Suprapubic skin (tissue), 4 donors: Measurements from ENCODE around the gene ZRSR2. TPM values are rescaled to one million over a fixed set of nuclear protein-coding genes. Genes with fewer than 3 reads are reported as not detected.

Source experiments
- DNase-seq, 2 donors: peaks; one replicate each; pipeline ENCODE4 v3.0.0-alpha.2; 2019; ENCODE audit warnings: low spot score in 2 of 2
- H3K27ac ChIP-seq: fragments of 200-600 bp; sonication (generic); one replicate; pipeline ENCODE4 v1.5.1; 2019
- H3K27me3 ChIP-seq: fragments of 200-600 bp; sonication (generic); one replicate; pipeline ENCODE4 v1.5.1; 2019
- H3K36me3 ChIP-seq: fragments of 200-600 bp; sonication (generic); one replicate; pipeline ENCODE4 v1.5.1; 2019
- H3K4me1 ChIP-seq: fragments of 200-600 bp; sonication (generic); one replicate; pipeline ENCODE4 v1.5.1; 2019
- H3K4me3 ChIP-seq: fragments of 200-600 bp; sonication (generic); one replicate; pipeline ENCODE4 v1.5.1; 2019; ENCODE audit warnings: mild to moderate bottlenecking
- H3K9me3 ChIP-seq: fragments of 200-600 bp; sonication (generic); one replicate; pipeline ENCODE4 v1.5.1; 2019
- EP300 ChIP-seq: sonication (generic); formaldehyde crosslinking; IDR thresholded peaks from one replicate; pipeline ENCODE4 v1.6.1; 2017; ENCODE audit warnings: antibody characterized with exemption
- POLR2A ChIP-seq, 2 donors: fragments of 450-650 bp; IDR thresholded peaks; one replicate each; pipeline ENCODE4 v1.6.1; 2017; ENCODE audit warnings: antibody characterized with exemption in 2 of 2, mild to moderate bottlenecking in 2 of 2, moderate library complexity in 2 of 2
- POLR2AphosphoS5 ChIP-seq, 3 donors: sonication (generic); formaldehyde crosslinking; IDR thresholded peaks; one replicate each; pipeline ENCODE4 v1.6.1; 2017; ENCODE audit warnings: antibody characterized with exemption in 3 of 3
- WGBS: methylation state at CpG from one replicate; pipeline ENCODE4 v1.1.5; 2018; 5-methylcytosine and 5-hydroxymethylcytosine counted together
- total RNA-seq, 4 donors: library from RNA; depleted of rRNA; stranded (reverse); fragments of >200 nt; gene quantifications; one replicate each; pipeline ENCODE4 v1.1.0, GENCODE V29; 2016
- TF ChIP-seq, protein P1 (sequence below), 2 donors: fragments of 200-600 bp in 1 of 2; fragments of 450-650 bp in 1 of 2; sonication (generic) in 1 of 2; IDR thresholded peaks; one replicate each; pipeline ENCODE4 v1.5.1; 2016 to 2019; ENCODE audit warnings: antibody characterized with exemption in 2 of 2, mild to moderate bottlenecking in 1 of 2, moderate library complexity in 1 of 2

Gene ZRSR2
- total RNA-seq, 4 donors from 2014 or later, result 2.3 to 11.5 (median 6.1) TPM

- no peak overlapping the region for H3K27ac ChIP-seq
- no peaks in the 10 kb centered on the region for H3K36me3 ChIP-seq
- H3K4me1 ChIP-seq, result no peaks in the 10 kb centered on the region
- no peaks in the 10 kb centered on the region for H3K27me3 ChIP-seq
- DNase-seq, result no peak
- WGBS, result 73% methylated on average over 1 of the region's 1 CpG
- TF ChIP-seq EP300 (no peak), POLR2A (IDR thresholded peaks at IDR 0.05) (no peak), POLR2AphosphoS5 (IDR thresholded peaks at IDR 0.05) (no peak)
- TF ChIP-seq, protein P1, sequence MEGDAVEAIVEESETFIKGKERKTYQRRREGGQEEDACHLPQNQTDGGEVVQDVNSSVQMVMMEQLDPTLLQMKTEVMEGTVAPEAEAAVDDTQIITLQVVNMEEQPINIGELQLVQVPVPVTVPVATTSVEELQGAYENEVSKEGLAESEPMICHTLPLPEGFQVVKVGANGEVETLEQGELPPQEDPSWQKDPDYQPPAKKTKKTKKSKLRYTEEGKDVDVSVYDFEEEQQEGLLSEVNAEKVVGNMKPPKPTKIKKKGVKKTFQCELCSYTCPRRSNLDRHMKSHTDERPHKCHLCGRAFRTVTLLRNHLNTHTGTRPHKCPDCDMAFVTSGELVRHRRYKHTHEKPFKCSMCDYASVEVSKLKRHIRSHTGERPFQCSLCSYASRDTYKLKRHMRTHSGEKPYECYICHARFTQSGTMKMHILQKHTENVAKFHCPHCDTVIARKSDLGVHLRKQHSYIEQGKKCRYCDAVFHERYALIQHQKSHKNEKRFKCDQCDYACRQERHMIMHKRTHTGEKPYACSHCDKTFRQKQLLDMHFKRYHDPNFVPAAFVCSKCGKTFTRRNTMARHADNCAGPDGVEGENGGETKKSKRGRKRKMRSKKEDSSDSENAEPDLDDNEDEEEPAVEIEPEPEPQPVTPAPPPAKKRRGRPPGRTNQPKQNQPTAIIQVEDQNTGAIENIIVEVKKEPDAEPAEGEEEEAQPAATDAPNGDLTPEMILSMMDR (IDR thresholded peaks at IDR 0.05), result no peak
- no peaks in the 10 kb centered on the region for H3K9me3 ChIP-seq
- no peak overlapping the region for H3K4me3 ChIP-seq
These were observed 58.3 kb downstream of the ZRSR2 start for GRCh38 chrX:15848576-15848975.

DNA sequence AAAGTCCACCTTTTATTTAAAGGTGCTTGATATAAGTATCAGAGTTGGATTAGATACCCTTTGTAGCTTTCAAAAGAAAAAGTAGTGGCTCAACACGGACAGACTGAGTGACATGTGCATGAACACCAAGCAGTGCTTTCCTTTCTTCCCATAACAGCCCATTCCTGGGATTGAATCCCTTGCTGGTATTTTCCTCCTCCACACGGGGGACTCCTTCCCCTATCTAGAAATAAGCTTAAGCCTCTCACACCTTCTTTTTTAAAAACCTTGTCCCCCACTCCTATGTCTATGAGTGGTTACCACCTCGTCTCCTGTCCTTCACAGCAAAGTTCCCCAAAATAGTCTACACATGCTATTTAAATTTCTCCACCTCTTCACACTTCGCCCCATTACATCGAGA is 59.3 kb downstream of the ZRSR2 start:
- H3K36me3 ChIP-seq, result no peaks in the 10 kb centered on the region
- no peak for DNase-seq
- no peak overlapping the region for H3K4me3 ChIP-seq
- no peak overlapping the region for H3K27ac ChIP-seq
- H3K4me1 ChIP-seq, result no peaks in the 10 kb centered on the region
- no peaks in the 10 kb centered on the region for H3K27me3 ChIP-seq
- WGBS, result 60% methylated on average over 5 of the region's 5 CpGs
- no peaks in the 10 kb centered on the region for H3K9me3 ChIP-seq
- TF ChIP-seq, protein P1 (IDR thresholded peaks at IDR 0.05), result no peak
- no peak for TF ChIP-seq EP300
- TF ChIP-seq POLR2A (IDR thresholded peaks at IDR 0.05), result no peak
- TF ChIP-seq POLR2AphosphoS5 (IDR thresholded peaks at IDR 0.05), result no peak

DNA sequence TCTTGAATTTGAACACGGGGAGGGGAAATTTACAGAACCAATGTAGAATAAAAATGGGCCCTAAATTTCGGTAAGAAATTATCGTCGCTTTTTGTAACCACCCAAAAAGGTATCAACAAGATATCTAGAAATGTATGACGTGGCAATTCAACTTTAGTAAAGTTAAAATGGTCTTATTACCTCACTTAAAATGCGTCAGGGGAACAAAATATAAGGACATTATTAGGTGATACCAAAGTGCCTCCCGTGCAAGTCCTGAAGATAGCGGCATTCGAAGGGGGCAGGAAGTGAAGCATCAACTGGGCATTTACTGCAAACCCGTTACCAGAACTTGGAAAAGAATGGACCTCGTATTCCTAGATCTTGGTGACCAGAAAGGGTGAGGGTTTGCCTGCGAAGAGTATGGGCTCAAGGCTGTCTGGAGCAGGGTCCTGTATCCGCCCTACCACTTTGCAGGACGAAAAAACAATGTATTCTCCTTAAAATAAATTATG is 63.3 kb downstream of the ZRSR2 start:
- DNase-seq, result no peak
- Histone ChIP-seq H3K27me3 (no peaks in the 10 kb centered on the region), H3K4me3 (peak overlapping the region; percentile 74), H3K4me1 (peaks cover 10% of the 10 kb centered on the region), H3K9me3 (no peaks in the 10 kb centered on the region), H3K36me3 (no peaks in the 10 kb centered on the region), H3K27ac (peak overlapping the region; percentile 91)
- TF ChIP-seq POLR2A (IDR thresholded peaks at IDR 0.05) (no peak), EP300 (no peak), POLR2AphosphoS5 (IDR thresholded peaks at IDR 0.05) (no peak)
- TF ChIP-seq, protein P1 (IDR thresholded peaks at IDR 0.05), result no peak
- WGBS, result 26% methylated on average over 14 of the region's 14 CpGs

DNA sequence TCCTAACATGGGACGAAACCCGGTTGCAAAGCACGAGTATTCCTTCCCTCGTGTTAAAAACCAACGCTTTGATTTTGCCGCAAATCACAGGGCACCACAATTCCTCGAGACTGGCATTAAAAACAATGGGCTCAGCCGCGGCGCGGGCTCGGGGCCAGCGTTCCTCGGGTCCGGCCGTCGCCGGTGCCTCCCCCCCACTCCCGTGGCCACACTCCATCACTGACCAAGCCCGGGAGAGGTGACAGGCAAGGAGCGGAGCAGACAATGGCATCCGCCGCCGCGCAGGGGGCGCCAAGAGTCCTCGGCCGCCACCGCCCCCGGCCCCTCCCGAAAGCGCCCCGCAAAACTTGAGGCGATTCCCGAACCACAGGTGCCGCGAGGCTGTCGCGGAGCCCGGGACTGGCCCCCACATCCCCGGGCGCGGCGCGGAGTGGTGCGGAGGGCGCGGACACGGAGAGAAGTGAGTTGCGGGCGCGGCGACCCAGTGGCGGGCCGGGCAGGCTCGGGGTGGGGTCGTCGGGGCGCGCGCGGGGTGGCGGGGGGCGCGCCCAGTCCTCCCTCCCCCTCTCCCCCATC is 63.9 kb downstream of the ZRSR2 start:
- no peaks in the 10 kb centered on the region for H3K27me3 ChIP-seq
- H3K36me3 ChIP-seq, result no peaks in the 10 kb centered on the region
- H3K4me1 ChIP-seq, result peaks cover 10% of the 10 kb centered on the region
- WGBS, result 0% methylated on average over 17 of the region's 65 CpGs
- no peaks in the 10 kb centered on the region for H3K9me3 ChIP-seq
- TF ChIP-seq POLR2A (IDR thresholded peaks at IDR 0.05), result no peak
- no peak for TF ChIP-seq EP300
- TF ChIP-seq POLR2AphosphoS5 (IDR thresholded peaks at IDR 0.05), result no peak
- TF ChIP-seq, protein P1 (IDR thresholded peaks at IDR 0.05), result no peak
- H3K27ac ChIP-seq, result peak overlapping the region; percentile 91
- DNase-seq, result peak; percentile 74 to 78
- peak overlapping the region; percentile 74 for H3K4me3 ChIP-seq

- TF ChIP-seq POLR2A (IDR thresholded peaks at IDR 0.05) (peak in 1 of 2 donors; percentile 12), EP300 (no peak)
- TF ChIP-seq, protein P1 (IDR thresholded peaks at IDR 0.05), result no peak
- H3K4me1 ChIP-seq, result peaks cover 10% of the 10 kb centered on the region
- H3K27ac ChIP-seq, result peak within 1 kb of the TSS; percentile 91
- no peaks in the 10 kb centered on the region for H3K9me3 ChIP-seq
- peak; percentile 90 to 96 for DNase-seq
- no peaks in the 10 kb centered on the region for H3K36me3 ChIP-seq
- H3K27me3 ChIP-seq, result no peaks in the 10 kb centered on the region
- under 1% methylated on average over 44 of the region's 85 CpGs for WGBS
- peak within 1 kb of the TSS; percentile 74 for H3K4me3 ChIP-seq
These were observed 64.7 kb downstream of the ZRSR2 start, which contains the start of gene AP1S2 for GRCh38 chrX:15854712-15855567. Gene AP1S2 (minus strand): TSS chrX:15854813. CDS start chrX:15852524, 2,289 bp downstream.
